Ishikawa (cell line): ENCODE measurements around the gene BMPR1A.

Experiments used
- CEBPB ChIP-seq: IDR thresholded peaks from 2 replicates; pipeline ENCODE4 v1.6.1; 2012
- CREB1 ChIP-seq: IDR thresholded peaks from 2 replicates; pipeline ENCODE4 v1.6.1; 2012; ENCODE audit warnings: low read depth
- EGR1 ChIP-seq: IDR thresholded peaks from 2 replicates; pipeline ENCODE4 v1.6.1; 2012
- EP300 ChIP-seq: IDR thresholded peaks from 2 replicates; pipeline ENCODE4 v1.6.1; 2012; ENCODE audit warnings: borderline replicate concordance
- FOXM1 ChIP-seq: IDR thresholded peaks from 2 replicates; pipeline ENCODE4 v1.6.1; 2012; ENCODE audit warnings: low read depth, borderline replicate concordance
- NFIC ChIP-seq: IDR thresholded peaks from 2 replicates; pipeline ENCODE4 v1.6.1; 2012
- RAD21 ChIP-seq: IDR thresholded peaks from 2 replicates; pipeline ENCODE4 v1.6.1; 2012; ENCODE audit warnings: low read depth
- REST ChIP-seq: IDR thresholded peaks from 2 replicates; pipeline ENCODE4 v1.6.1; 2012; ENCODE audit warnings: low read depth, mild to moderate bottlenecking
- TAF1 ChIP-seq: IDR thresholded peaks from 2 replicates; pipeline ENCODE4 v1.6.1; 2012; ENCODE audit warnings: low read depth, mild to moderate bottlenecking
- TCF12 ChIP-seq: IDR thresholded peaks from 2 replicates; pipeline ENCODE4 v1.6.1; 2012; ENCODE audit warnings: low read depth
- TEAD4 ChIP-seq: IDR thresholded peaks from 2 replicates; pipeline ENCODE4 v1.6.1; 2012
- USF1 ChIP-seq: IDR thresholded peaks from 2 replicates; pipeline ENCODE4 v1.6.1; 2012
- YY1 ChIP-seq: IDR thresholded peaks from 2 replicates; pipeline ENCODE4 v1.6.1; 2012; ENCODE audit warnings: low read depth
- ZBTB7A ChIP-seq: IDR thresholded peaks from 2 replicates; pipeline ENCODE4 v1.6.1; 2012; ENCODE audit warnings: low read depth
- TF ChIP-seq, protein P1 (sequence below): IDR thresholded peaks from 2 replicates; pipeline ENCODE4 v1.6.1; 2012

The BMPR1A gene

GRCh38 chr10:86715156-86715795, 41.1 kb upstream of the BMPR1A start:
- TF ChIP-seq ZBTB7A (no peak), FOXM1 (no peak), RAD21 (no peak), EGR1 (no peak), EP300 (no peak), TCF12 (no peak), TAF1 (no peak), NFIC (no peak), REST (no peak), TEAD4 (no peak), YY1 (no peak), CEBPB (no peak), USF1 (no peak), CREB1 (no peak)
- TF ChIP-seq, protein P1, sequence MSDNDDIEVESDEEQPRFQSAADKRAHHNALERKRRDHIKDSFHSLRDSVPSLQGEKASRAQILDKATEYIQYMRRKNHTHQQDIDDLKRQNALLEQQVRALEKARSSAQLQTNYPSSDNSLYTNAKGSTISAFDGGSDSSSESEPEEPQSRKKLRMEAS = no peak

GRCh38 chr10:86715836-86716235, 40.6 kb upstream of the BMPR1A start:
- TF ChIP-seq TCF12 (no peak), FOXM1 (no peak), USF1 (no peak), NFIC (no peak), CEBPB (no peak), TAF1 (no peak), REST (no peak), CREB1 (no peak), TEAD4 (no peak), EGR1 (no peak), YY1 (no peak), EP300 (no peak), RAD21 (no peak), ZBTB7A (no peak)
- TF ChIP-seq, protein P1 = no peak

- TF ChIP-seq TAF1 = no peak
- TF ChIP-seq, protein P1 = no peak
- TF ChIP-seq USF1 = no peak
- TF ChIP-seq CREB1 = no peak
- TF ChIP-seq NFIC = no peak
- no peak for TF ChIP-seq EGR1
- TF ChIP-seq YY1 = no peak
- TF ChIP-seq TCF12 = no peak
Observed at GRCh38 chr10:86716466-86716865, 40.0 kb upstream of the BMPR1A start.

DNA sequence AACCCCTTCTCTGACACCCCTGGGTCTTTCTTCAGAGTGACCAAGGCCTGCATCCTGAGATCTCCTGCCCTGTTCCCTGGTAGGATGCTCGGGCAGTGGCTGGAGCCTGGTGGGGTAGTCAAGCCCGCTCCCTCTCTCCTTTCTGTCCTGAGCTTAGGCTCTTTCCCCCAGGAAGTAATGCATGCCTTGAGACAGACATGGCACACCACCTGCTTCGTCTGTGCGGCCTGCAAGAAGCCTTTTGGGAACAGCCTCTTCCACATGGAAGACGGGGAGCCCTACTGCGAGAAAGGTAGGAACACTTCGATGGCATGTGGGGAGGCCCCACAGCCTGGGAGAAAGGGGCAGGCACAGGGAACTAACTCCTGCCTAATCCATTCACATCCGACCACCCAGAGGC, 37.9 kb upstream of the BMPR1A start:
- TF ChIP-seq YY1 = no peak
- TF ChIP-seq TAF1 = no peak
- TF ChIP-seq EGR1 = no peak
- TF ChIP-seq, protein P1 = no peak
- TF ChIP-seq FOXM1 = no peak
- TF ChIP-seq USF1 = no peak
- TF ChIP-seq REST = no peak
- TF ChIP-seq RAD21 = no peak
